A172 (cell line): ENCODE data around the gene CPEB4. TPM values are rescaled to one million over a fixed set of nuclear protein-coding genes. Genes with fewer than 3 reads are reported as not detected.
A peak's percentile ranks its signal among the peaks of the same experiment; 100 is the strongest.

ENCODE experiments used
- DNase-seq: peaks from one replicate; pipeline ENCODE4 v3.0.0-alpha.2; 2015; ENCODE audit warnings: low spot score
- total RNA-seq: library from RNA; depleted of rRNA; stranded (reverse); fragments of >200 nt; shearing (Covaris generic); gene quantifications from 2 replicates; pipeline ENCODE4 v1.2.3, GENCODE V29; 2014

Gene CPEB4
- total RNA-seq, 1 experiment from 2014 or later, result 25.9 TPM

DNA sequence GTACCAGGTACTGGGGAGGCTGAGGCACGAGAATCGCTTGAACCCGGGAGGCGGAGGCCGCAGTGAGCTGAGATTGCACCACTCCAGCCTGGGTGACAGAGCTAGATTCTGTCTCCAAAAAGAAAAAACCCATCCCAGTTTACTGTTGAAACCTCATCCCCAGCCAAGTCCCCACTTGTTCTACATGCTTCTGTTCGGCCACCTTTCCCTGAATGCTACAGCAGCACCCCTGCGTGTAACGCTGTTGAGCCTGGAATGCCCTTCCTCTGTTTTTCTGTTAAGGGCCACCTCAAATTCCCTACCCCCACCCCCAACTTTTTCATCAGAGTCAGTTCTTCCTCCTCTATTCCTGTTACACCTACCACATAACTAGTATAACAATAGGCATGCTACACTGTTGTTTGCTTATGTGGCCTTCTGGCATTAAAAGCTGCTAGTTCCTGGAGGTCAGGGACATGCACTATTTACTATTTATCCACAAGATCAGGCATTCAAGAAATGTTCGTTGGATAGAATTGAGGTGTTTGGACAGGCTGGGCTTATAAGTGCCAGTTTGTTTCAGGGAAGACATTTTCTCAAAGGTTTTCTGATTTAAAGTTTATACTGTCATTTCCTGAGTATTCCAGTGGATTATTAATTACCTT lies 53.7 kb downstream of the CPEB4 start:
- DNase-seq, result peak; percentile 25

DNA sequence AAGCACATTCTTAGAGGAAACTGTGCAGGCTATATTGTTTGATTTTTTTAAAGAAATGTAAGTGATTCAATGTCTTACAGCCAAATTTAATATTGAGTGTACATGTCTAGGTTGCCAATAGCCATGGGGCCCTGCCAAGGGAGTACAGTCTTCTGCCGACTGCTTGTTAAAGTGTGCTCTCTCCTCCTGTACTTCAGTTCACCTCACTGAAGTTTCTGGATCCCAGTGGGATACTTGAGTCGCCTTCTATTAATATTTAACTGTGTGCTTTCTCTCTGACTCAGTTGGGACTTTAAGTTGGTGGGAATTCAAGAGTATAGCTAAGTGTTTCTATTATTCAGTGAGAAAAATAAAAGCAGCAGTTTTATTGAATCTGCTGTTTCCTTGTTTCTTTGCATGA lies 56.4 kb downstream of the CPEB4 start:
- DNase-seq, result no peak

DNA sequence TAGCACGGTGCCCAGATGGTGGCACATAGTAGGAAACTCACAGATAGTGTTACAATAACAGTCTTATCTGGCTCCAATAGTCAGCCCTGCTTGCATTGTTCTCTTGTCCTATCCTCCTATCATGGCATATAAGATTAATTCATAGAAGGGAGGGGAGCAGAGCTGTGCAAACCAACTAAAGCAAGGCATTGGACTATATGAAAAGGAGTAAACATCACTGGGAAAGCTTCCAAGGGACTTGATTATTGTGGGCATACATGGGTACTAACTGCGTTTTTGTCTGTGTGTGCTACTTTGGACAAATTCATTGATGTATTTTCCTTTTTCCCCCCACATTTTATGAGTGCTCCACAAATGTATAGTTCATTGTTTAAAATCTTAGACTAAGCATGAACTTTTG lies 57.0 kb downstream of the CPEB4 start:
- no peak for DNase-seq

DNA sequence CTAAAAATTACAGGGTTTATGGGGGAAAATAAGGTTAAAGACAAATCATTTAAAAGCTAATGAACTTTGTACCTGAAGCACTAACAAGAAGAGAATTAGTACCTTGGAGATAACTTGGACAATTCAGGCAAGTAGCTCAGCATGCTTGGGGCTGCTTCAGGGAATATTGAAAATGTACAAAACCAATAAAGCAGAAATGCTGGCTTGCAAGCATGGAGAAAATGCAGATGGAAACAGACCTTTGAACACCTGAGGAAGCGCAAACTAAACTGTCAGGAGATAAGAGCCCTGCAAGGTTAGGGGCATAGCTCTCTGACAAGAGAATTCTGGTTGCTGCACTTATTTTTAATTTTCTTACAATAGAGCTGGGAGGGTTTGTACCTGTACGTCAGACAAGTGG lies 58.2 kb downstream of the CPEB4 start:
- no peak for DNase-seq

DNA sequence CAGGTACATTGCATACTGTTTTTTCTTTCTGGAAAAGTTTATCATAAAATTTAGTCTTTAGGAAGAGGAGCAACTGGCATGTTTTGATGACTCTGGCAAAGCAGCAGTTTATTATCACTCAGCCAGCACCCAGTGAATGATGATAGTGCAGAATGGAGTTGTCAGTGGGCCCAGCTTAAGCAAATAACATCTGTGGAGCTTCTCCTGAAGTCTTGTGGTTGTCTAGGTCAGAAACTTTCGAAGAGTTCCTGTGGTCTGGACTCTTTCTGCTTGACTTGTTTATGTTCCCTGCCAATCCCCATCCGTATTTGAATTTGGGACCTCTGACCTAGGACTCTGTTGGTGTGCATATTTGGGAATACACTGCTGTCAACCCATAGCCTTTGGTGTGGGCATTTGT lies 62.7 kb downstream of the CPEB4 start:
- no peak for DNase-seq

DNA sequence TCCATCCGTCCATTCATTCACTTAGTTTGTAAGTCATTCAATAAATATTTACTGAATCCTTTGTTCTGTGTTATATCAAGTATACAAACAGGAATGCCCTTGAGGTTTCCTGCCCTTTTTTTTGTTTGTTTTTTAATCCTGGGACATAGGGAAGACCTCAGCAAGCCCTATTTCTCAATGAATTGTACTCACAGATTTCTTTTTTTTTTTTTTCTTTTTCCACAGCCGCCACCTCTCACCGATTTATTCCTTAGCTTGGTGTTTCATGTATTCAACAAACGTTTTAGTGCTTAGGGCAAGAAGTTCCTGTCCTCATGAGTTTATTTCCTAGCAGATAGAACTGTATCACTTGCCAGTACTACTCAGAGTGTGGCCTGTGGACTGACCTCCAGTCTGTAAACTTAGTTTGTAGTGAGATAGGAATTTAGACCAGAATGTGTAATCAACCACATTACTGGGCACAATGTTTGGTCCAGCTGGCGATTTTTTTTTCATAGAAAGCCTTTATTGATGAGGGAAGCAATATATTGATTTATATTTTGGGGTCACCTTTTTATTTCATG lies 65.5 kb downstream of the CPEB4 start:
- no peak for DNase-seq

DNA sequence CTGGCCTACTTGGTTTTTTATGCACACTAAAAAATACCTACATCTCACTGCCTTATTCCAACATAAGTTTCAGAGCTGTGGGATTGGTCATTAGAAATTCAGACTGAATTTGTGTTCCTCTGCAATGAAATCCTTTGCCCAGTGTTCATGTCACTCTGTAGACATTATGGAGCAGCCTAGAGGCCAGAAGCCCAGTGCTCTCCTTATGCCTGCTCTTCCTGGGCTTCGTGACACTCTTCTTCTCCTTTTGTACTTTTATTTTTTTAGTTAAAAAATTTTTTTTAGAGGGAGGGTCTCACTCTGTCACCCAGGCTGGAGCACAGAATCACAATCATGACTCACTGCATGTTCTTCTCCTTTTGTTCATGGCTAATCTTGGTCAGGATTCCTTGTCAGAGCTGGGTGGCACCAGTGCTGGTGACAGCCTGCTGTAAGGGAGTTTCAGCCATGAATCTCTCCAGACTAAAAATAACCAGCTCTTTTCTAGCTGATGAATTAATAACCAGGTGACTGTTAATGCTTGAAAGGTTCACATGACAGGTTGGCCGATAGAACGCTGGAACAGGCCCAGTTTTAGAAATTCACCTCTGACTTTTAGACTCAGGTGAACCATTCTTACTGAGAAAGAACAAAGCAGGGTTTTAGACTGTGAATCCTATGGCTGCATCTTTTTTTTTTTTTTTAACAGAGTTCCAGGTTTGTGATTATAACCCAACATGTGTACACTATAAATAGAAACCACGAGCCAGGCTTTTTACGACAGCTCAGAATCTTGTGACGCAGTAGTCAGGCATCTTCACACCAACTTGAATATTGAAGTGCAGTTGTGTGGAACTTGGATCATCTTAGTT lies 66.7 kb downstream of the CPEB4 start:
- DNase-seq, result peak; percentile 76

DNA sequence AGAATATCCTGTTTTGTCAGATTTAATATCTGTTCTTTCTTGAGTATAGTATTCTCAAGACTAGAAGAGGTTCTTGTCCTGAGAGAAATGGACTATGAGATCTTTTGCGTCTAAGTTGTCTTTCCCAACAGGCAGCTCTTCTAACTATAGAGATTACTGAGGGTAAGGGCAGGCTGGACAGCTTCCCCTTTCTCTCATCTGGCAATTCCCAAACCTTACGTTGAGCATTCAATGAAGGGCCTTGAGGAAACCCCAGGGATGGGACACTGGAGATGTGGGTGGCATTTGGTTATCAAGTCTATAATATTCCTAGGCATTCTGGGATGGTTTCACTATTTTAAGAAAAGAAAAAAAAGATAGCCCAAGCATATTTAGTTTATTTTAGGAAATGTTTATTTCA lies 72.8 kb downstream of the CPEB4 start:
- no peak for DNase-seq

DNA sequence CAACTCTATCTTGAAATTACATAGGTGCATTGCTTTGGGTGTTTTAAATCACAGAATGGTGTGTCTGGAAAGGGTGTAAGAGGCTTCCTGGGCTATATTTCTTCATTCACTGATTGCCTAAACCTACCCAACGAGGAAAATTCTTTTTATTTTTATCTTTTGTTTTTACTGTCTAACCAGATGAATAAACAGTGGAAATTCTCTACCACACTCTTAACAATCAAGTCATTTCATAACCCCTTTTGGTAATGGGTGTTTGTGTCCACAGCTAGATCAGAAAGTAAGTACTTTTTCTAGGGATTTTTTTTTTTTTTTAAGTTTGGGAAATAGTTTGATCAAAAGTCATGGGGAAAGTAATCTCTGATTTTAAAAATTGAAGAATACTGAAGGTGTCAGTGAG lies 73.3 kb downstream of the CPEB4 start:
- DNase-seq, result no peak

DNA sequence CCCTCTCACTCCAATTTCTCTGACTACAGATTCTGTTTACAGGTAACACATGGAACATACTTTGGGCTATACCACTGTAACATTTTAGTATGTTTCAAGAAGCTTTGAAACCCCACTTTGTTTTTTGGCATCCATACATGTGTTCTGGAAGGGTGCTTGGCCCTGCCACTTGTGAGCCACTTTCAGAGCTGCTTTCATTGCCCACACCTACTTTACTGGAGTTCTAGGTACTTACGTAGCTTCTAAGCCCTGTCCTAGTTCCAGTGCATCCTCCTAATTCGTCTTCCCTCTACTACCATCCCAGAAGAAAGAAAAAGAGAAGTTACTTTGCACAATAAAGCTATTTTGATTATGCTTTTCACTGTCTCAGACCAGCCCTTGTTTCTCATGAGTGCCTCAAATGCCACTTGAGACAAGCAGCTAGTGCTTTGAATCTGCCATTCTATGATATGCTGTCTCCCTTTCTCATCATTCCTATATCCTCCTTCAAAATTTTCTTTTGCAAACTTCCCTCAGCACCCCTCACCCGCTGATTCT lies 74.4 kb downstream of the CPEB4 start:
- no peak for DNase-seq

DNA sequence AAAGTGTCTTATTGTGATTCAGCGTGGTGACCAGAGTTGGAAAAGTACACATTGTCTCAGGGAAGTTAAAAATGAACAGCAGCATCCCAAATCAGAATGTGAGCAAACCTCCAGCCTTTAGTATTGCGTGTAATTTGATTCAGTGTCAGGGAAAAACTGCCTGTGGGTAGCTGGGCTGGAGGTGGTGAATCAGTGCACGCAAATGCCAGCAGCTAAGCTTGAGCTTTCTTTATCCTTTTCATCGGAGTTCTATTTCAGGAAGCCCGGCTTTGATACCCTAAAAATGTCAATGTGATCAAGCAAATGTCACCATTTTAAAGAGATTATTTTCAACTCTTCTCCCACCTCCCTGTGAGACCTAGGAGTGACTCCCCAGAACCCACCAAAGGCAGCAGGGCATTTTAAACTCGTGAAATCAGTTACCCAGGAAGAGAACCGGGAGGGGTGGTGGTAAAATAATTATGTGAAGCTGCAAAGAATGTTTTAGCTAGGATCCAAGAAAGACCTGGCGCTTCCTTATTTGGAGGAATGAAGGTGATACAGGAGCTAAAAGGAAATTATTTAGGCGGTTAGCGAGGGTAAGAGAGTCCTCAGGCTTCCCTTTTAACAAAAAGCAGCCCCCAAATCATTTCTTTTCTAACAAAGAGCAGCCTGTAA lies 75.2 kb downstream of the CPEB4 start:
- DNase-seq, result peak; percentile 69

DNA sequence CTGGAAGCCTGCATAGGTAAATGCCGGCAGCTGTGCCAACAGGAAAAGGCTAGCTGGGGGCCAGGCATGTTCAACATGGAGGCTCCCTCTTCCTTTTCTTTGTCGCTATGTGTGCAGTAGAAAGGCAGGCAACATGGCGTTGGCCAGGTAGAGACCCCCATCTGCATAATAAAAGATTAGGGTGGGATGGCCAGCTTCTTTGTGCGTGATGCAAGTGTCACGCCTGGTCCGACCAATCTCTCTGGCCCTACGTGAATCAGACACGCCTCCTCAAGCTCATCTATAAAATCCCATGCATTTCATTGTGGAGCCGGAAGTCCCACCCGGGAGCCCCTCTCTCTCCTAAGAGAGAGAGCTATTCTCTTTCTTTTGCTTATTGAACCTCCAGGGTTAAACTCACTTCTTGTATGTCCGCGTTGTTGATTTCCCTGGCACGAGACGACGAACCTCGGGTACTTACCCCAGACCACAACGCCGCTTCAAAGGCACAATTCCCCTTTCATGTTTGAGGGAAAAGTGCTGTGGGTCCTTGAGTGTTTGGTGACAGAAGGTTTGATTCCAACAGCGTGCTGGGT lies 75.8 kb downstream of the CPEB4 start:
- DNase-seq, result peak; percentile 86

DNA sequence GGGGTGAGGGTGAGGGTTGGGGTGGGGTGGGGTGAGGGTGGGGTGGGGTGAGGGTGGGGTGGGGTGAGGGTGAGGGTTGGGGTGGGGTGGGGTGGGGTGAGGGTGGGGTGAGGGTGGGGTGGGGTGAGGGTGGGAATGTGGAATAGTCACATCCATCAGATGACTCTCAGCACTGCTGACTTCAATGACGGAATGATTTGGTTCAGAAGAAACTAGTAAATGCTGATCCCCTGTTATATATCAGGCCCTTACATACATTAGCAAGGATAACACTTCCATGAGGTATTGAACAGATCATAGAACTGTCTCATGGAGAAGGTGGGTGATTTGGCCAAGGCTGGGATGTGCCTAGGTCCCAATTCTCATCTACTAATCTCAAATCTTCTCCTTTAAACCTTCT lies 76.4 kb downstream of the CPEB4 start:
- DNase-seq, result peak; percentile 30

DNA sequence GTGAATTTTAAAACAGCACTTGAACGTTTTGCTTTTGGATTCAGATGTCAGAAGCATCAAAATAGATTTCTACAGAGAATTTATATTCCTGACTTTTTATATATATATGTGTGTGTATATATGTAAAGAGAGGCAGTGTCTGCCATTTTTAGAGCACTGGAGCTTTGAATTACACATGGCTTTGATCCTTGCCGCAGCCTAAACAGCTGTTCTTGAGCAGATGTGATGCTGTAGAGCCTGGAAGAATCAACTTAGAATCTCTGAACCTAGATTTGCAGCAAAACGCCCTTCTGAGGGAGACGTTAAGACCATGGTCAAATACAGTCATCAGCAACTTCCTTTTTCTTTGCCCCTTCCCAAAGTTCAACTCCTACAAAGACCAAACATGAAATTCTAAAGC lies 79.1 kb downstream of the CPEB4 start:
- no peak for DNase-seq

DNA sequence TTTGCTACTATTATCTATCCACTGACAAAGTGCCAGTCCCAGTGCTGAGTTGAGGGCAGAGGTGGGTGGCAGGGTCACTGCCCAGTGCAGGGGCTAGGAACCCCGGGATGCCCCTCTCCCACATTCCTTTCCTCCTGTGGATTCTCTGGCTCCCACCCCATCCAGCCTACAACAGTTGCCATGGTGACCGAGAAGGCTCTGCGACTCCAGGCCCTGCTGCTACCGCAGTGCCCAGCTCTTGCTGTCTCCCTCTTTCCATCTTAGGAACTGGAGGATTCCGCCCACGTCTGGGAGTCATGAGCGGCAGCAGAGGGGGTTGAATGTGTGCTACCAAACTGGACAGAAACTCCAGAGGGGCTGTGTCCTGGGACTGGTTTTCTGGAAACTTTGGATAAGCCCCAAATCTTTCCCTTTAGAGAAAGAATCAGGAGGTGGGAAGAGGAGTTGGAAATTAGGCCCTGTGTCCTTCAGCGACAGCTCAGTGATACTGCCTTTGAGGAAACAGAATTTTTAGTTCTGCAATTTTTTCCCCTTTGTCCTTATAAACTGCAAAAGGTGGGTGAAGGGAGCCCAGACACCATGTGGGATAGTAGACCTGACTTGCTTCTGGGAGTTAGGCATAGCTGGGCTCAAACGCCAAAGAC lies 80.1 kb downstream of the CPEB4 start:
- no peak for DNase-seq

DNA sequence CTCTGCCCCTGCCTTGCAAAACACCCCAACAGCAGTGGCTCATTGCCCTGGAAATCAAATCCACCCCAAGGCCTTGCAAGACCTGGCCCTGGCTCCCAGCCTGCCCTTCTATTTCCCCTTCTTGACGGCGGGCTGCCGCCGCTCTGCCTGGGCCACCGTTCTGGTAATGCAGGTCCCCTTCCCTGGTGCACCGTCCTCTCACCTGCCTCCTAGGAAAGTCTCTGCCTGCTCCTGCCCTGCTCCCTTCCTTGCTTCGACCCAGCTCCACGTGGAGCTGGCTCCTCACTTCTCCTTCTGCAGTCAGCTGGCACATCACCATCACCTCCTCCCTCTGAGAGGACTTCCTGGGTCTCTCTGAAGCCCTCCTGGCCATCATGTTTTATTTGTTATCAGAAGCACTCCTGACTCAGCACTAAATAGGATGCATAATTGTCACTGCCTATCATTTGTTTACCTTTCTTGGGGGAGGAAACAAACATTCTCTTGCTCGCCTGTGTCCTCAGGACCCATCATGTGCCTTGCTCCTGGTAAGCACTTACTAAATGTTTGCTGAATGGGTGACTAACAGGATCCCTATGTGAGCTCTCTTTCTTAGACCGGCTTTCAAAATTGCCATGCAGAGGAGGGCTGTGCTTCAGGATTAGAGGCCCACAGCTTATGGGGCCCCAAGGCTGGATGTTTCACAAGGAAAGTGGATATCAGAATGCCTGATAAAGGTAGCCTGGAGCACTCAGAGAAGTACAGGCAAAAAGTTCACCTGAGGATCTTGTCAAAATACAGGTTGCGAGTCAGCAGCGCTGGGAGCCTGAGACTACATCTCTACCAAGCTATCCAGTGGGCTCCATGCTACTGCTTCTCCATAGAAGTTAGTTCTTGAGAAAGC lies 81.3 kb downstream of the CPEB4 start:
- DNase-seq, result peak; percentile 71

DNA sequence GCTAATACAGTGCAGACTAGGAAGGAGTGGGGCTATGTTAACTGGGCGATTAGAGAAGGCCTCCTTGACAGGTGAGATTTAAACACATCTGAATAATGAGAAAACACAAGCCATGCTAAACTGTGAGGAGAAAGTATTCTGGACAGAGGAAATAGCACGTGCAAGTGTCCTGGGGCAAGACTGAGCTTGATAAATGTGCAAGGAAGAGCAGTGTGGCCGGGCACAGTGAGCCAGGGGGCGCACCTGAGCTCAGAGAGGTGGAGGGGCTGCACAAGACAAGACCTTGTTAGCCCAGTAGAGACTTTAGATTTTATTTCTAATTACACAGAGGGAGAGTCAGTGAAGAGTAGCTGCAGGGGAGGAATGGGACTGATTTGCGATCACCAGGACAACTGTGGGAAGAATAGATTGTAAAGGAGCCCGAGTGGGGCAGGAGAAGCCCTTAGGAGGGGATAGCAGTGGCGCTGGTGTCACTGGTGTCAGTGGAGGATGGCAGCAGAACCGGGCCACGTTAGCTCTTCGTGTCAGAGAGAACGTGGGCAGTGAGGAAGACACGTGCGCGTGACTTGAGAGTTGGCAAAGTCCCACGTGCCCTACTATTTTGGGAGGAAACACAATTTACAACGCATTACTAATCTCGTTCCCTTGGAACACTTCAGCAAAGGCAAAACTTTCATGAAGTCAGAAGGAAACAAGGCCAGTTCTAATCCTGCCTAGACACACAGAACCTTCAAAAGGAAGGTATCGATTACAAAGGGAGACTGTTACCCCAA lies 82.9 kb downstream of the CPEB4 start:
- DNase-seq, result no peak

DNA sequence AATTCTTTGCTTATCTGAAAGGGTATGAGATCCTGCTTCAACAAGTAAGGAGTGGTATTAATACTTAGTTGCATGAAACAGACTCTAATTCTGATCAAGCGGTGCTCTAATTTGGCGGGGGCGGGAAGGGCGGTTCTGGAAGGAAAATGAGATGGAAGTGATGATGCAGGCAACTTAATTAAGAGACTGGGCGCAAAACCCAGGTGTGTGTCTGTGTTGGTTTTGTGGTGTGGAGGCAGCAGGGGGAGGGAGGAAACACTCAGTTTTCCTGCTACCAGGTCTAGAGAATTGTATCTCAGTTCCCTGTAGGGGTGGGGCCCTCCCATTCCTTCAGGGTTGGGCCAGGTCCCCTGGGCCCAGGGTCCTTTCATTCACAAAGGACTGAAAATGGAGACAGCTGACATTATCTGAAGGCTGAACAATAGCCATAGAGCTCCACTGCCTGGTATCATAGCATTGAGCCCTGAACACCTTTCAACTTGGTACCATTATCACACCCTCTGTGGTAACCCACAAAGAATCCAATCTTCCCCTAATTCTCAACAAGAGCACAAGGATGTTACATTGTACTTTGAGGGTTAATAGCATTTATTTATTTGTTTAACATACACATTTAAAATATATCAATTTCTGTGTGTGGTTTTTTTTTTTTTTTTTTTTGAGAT lies 83.7 kb downstream of the CPEB4 start:
- no peak for DNase-seq

DNA sequence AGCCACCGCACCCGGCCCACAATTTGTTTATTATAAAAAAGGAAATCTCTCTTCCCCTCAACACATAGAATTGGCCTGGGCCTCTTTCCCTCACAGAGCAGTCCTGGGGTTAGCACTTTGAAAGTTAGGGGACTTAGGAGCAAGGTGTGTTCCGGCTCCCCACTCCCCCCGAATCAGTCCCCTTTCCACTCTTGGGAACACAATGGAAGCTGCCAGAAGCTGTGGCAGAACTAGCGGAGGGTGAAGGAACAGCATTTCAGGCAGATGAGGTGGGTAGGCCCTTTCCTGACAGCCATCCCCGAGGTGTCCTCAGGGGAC lies 84.4 kb downstream of the CPEB4 start:
- no peak for DNase-seq
